ENCODE results near the gene ACTA2.

Gene ACTA2

GRCh38 chr10:88889559-88890337, 62.8 kb downstream of the ACTA2 start:
- no peak for DNase-seq

- DNase-seq, result no peak
These were observed 63.6 kb downstream of the ACTA2 start for GRCh38 chr10:88888810-88889445.

GRCh38 chr10:88886557-88886956, 66.0 kb downstream of the ACTA2 start:
- DNase-seq, result peak in 1 of 5 donors; percentile 52
